ENCODE results near the gene BGN. TPM values are rescaled to one million over a fixed set of nuclear protein-coding genes. Genes with fewer than 3 reads are reported as not detected.

The BGN gene
- total and polyA plus RNA-seq, 4 experiments from 2014 or later = not detected

GRCh38 chrX:153492543-153492942 lies 2.2 kb upstream of the BGN start:
- Histone ChIP-seq H3K27me3 (ENCODE audit: insufficient read depth, low read length) (no peaks in the 10 kb centered on the region), H3K4me1 (ENCODE audit: insufficient read depth, low read length) (no peaks in the 10 kb centered on the region), H3K4me3 (ENCODE audit: low read length in 2 of 2) (no peak overlapping the region), H3K27ac (ENCODE audit: low read depth, low read length) (no peak overlapping the region), H3K9me3 (ENCODE audit: control insufficient read depth in 1 of 2, low read length in 2 of 2) (no peaks in the 10 kb centered on the region), H3K36me3 (ENCODE audit: insufficient read depth, low read length) (no peaks in the 10 kb centered on the region)
- Mint-ChIP-seq H3K4me1 (no peaks in the 10 kb centered on the region), H3K27ac (no peak overlapping the region), H3K27me3 (no peaks in the 10 kb centered on the region), H3K9me3 (no peaks in the 10 kb centered on the region), H3K36me3 (no peaks in the 10 kb centered on the region), H3K4me3 (no peak overlapping the region)
- POLR2A ChIA-PET (ENCODE audit: partially characterized antibody) = interaction anchor here (0.6 kb wide), 1 partner anchor 460 kb away, joined by 3 read pairs; no protein-coding TSS in a partner anchor
- no peak for DNase-seq
- CTCF ChIA-PET (ENCODE audit: partially characterized antibody) = interaction anchor here (2.5 kb wide), 1 partner anchor 15 kb away, joined by 11 read pairs; no protein-coding TSS in a partner anchor
- intact Hi-C loops (cut with micrococcal nuclease) = no loop called here

GRCh38 chrX:153493085-153493484 lies 1.7 kb upstream of the BGN start:
- Histone ChIP-seq H3K9me3 (ENCODE audit: control insufficient read depth in 1 of 2, low read length in 2 of 2) (no peaks in the 10 kb centered on the region), H3K36me3 (ENCODE audit: insufficient read depth, low read length) (no peaks in the 10 kb centered on the region), H3K27me3 (ENCODE audit: insufficient read depth, low read length) (no peaks in the 10 kb centered on the region), H3K4me3 (ENCODE audit: low read length in 2 of 2) (no peak overlapping the region), H3K4me1 (ENCODE audit: insufficient read depth, low read length) (no peaks in the 10 kb centered on the region), H3K27ac (ENCODE audit: low read depth, low read length) (no peak overlapping the region)
- ChIA-PET POLR2A (ENCODE audit: partially characterized antibody) (no interaction called here), CTCF (ENCODE audit: partially characterized antibody) (no interaction called here)
- H3K27ac Mint-ChIP-seq = no peak overlapping the region
- H3K4me3 Mint-ChIP-seq = no peak overlapping the region
- no peaks in the 10 kb centered on the region for H3K9me3 Mint-ChIP-seq
- intact Hi-C loops (cut with micrococcal nuclease) = no loop called here
- H3K4me1 Mint-ChIP-seq = no peaks in the 10 kb centered on the region
- H3K27me3 Mint-ChIP-seq = no peaks in the 10 kb centered on the region
- H3K36me3 Mint-ChIP-seq = no peaks in the 10 kb centered on the region
- no peak for DNase-seq

GRCh38 chrX:153494061-153494460 lies 719 bp upstream of the BGN start:
- H3K36me3 Mint-ChIP-seq = no peaks in the 10 kb centered on the region
- ChIA-PET CTCF (ENCODE audit: partially characterized antibody) (interaction anchor here (1.1 kb wide), 1 partner anchor 13 kb away, joined by 3 read pairs; no protein-coding TSS in a partner anchor), POLR2A (ENCODE audit: partially characterized antibody) (no interaction called here)
- no peaks in the 10 kb centered on the region for H3K4me1 Mint-ChIP-seq
- intact Hi-C loops (cut with micrococcal nuclease) = no loop called here
- Histone ChIP-seq H3K9me3 (ENCODE audit: control insufficient read depth in 1 of 2, low read length in 2 of 2) (no peaks in the 10 kb centered on the region), H3K27ac (ENCODE audit: low read depth, low read length) (no peak overlapping the region), H3K36me3 (ENCODE audit: insufficient read depth, low read length) (no peaks in the 10 kb centered on the region), H3K4me1 (ENCODE audit: insufficient read depth, low read length) (no peaks in the 10 kb centered on the region), H3K4me3 (ENCODE audit: low read length in 2 of 2) (no peak overlapping the region), H3K27me3 (ENCODE audit: insufficient read depth, low read length) (no peaks in the 10 kb centered on the region)
- no peak overlapping the region for H3K4me3 Mint-ChIP-seq
- no peak for DNase-seq
- H3K27ac Mint-ChIP-seq = no peak overlapping the region
- no peaks in the 10 kb centered on the region for H3K27me3 Mint-ChIP-seq
- H3K9me3 Mint-ChIP-seq = no peaks in the 10 kb centered on the region

GRCh38 chrX:153495362-153495751 lies 577 bp downstream of the BGN start:
- POLR2A ChIA-PET (ENCODE audit: partially characterized antibody) = no interaction called here
- no peaks in the 10 kb centered on the region for H3K36me3 ChIP-seq (ENCODE audit: insufficient read depth, low read length)
- no peaks in the 10 kb centered on the region for H3K27me3 ChIP-seq (ENCODE audit: insufficient read depth, low read length)
- Mint-ChIP-seq H3K4me3 (no peak overlapping the region), H3K27ac (no peak overlapping the region), H3K4me1 (no peaks in the 10 kb centered on the region), H3K36me3 (no peaks in the 10 kb centered on the region), H3K27me3 (no peaks in the 10 kb centered on the region), H3K9me3 (no peaks in the 10 kb centered on the region)
- no peaks in the 10 kb centered on the region for H3K9me3 ChIP-seq (ENCODE audit: control insufficient read depth in 1 of 2, low read length in 2 of 2)
- H3K4me3 ChIP-seq (ENCODE audit: low read length in 2 of 2) = no peak overlapping the region
- CTCF ChIA-PET (ENCODE audit: partially characterized antibody) = no interaction called here
- H3K27ac ChIP-seq (ENCODE audit: low read depth, low read length) = no peak overlapping the region
- no peak for DNase-seq
- intact Hi-C loops (cut with micrococcal nuclease) = no loop called here
- no peaks in the 10 kb centered on the region for H3K4me1 ChIP-seq (ENCODE audit: insufficient read depth, low read length)

DNA sequence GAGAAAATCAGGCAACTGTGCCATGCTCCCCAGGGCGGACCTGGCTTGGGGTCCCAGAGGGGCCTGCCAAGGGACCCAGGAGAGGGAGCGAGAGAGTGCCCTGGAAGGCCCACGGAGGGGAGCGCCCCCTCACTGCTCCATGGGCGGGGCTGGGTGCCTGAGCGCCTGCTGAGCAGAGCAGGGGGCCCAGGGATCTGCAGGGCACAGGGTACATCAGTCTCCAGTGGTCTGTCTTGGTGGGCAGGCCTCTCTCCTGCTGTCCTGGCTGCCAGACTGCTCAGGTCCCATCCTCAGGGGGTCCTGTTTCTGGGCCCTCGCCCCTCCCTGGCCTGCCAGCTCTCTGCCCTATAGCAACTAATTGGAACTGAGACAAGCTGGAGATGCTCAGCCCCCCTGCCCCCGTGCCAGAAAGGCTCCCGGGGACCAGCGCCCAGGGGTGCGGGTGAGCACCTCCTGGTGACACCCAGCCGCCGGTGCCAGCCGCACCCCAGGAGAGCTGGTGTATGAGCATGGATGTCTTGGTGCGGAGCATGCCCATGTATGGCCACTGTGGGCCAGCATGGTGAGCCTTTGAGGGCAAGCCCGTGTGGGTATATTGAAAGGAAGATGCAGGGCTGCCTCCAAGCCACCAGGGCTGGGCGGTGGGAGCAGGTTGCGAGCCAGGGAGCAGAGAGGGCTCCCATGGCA lies 1.3 kb downstream of the BGN start:
- H3K27me3 ChIP-seq (ENCODE audit: insufficient read depth, low read length) = no peaks in the 10 kb centered on the region
- no peaks in the 10 kb centered on the region for H3K4me1 ChIP-seq (ENCODE audit: insufficient read depth, low read length)
- POLR2A ChIA-PET (ENCODE audit: partially characterized antibody) = no interaction called here
- Mint-ChIP-seq H3K27me3 (no peaks in the 10 kb centered on the region), H3K9me3 (peaks cover 0 to 1% (median 0%) of the 10 kb centered on the region in 8 donors), H3K4me3 (no peak overlapping the region), H3K27ac (no peak overlapping the region), H3K4me1 (no peaks in the 10 kb centered on the region), H3K36me3 (no peaks in the 10 kb centered on the region)
- no peaks in the 10 kb centered on the region for H3K9me3 ChIP-seq (ENCODE audit: control insufficient read depth in 1 of 2, low read length in 2 of 2)
- CTCF ChIA-PET (ENCODE audit: partially characterized antibody) = interaction anchor here (0.7 kb wide), 1 partner anchor 25 kb away, joined by 5 read pairs; the partner anchor contains the start of gene HAUS7
- no peaks in the 10 kb centered on the region for H3K36me3 ChIP-seq (ENCODE audit: insufficient read depth, low read length)
- no peak for DNase-seq
- intact Hi-C loops (cut with micrococcal nuclease) = no loop called here
- H3K27ac ChIP-seq (ENCODE audit: low read depth, low read length) = no peak overlapping the region
- H3K4me3 ChIP-seq (ENCODE audit: low read length in 2 of 2) = no peak overlapping the region

GRCh38 chrX:153496590-153496959 lies 1.8 kb downstream of the BGN start:
- no peak overlapping the region for H3K4me3 ChIP-seq (ENCODE audit: low read length in 2 of 2)
- no peak overlapping the region for H3K27ac ChIP-seq (ENCODE audit: low read depth, low read length)
- DNase-seq = no peak
- H3K36me3 ChIP-seq (ENCODE audit: insufficient read depth, low read length) = no peaks in the 10 kb centered on the region
- H3K36me3 Mint-ChIP-seq = no peaks in the 10 kb centered on the region
- POLR2A ChIA-PET (ENCODE audit: partially characterized antibody) = no interaction called here
- no peak overlapping the region for H3K4me3 Mint-ChIP-seq
- CTCF ChIA-PET (ENCODE audit: partially characterized antibody) = interaction anchor here (0.7 kb wide), 1 partner anchor 26 kb away, joined by 5 read pairs; the partner anchor contains the start of gene HAUS7
- intact Hi-C loops (cut with micrococcal nuclease) = no loop called here
- H3K9me3 ChIP-seq (ENCODE audit: control insufficient read depth in 1 of 2, low read length in 2 of 2) = no peaks in the 10 kb centered on the region
- peaks cover 0 to 1% (median 0%) of the 10 kb centered on the region in 8 donors for H3K9me3 Mint-ChIP-seq
- no peaks in the 10 kb centered on the region for H3K27me3 Mint-ChIP-seq
- H3K4me1 Mint-ChIP-seq = no peaks in the 10 kb centered on the region
- H3K27me3 ChIP-seq (ENCODE audit: insufficient read depth, low read length) = no peaks in the 10 kb centered on the region
- no peak overlapping the region for H3K27ac Mint-ChIP-seq
- no peaks in the 10 kb centered on the region for H3K4me1 ChIP-seq (ENCODE audit: insufficient read depth, low read length)

DNA sequence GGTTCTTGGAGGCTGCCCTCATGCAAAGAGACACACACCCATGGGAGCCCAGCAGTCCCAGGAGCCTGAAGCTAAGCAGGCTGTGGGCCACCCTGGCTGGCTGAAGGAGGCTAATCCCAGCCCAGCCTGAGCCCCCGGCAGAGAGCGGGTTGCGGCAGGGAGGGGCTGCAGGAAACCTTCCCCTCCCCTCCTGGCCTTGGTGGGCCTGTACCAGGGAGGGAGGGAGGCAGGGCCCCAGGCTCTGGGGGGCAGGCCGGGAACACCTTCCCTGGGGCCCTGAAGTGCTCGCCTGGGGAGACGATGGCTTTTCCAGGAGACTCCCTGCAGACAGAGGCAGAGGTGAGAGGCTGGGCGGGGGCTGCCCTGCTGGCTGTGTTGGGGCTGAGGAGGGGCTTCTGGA lies 3.7 kb downstream of the BGN start:
- Histone ChIP-seq H3K36me3 (ENCODE audit: insufficient read depth, low read length) (no peaks in the 10 kb centered on the region), H3K4me1 (ENCODE audit: insufficient read depth, low read length) (no peaks in the 10 kb centered on the region), H3K4me3 (ENCODE audit: low read length in 2 of 2) (no peak overlapping the region), H3K27ac (ENCODE audit: low read depth, low read length) (no peak overlapping the region), H3K27me3 (ENCODE audit: insufficient read depth, low read length) (no peaks in the 10 kb centered on the region), H3K9me3 (ENCODE audit: control insufficient read depth in 1 of 2, low read length in 2 of 2) (no peaks in the 10 kb centered on the region)
- DNase-seq = no peak
- Mint-ChIP-seq H3K4me1 (no peaks in the 10 kb centered on the region), H3K27me3 (no peaks in the 10 kb centered on the region), H3K4me3 (no peak overlapping the region), H3K27ac (no peak overlapping the region), H3K36me3 (no peaks in the 10 kb centered on the region), H3K9me3 (peaks cover 0 to 1% (median 0%) of the 10 kb centered on the region in 8 donors)
- intact Hi-C loops (cut with micrococcal nuclease) = no loop called here
- POLR2A ChIA-PET (ENCODE audit: partially characterized antibody) = no interaction called here
- CTCF ChIA-PET (ENCODE audit: partially characterized antibody) = no interaction called here

Data from CD4-positive, alpha-beta memory T cell (primary cell).